ENCODE results near the gene CCDC183. TPM values are rescaled to one million over a fixed set of nuclear protein-coding genes. Genes with fewer than 3 reads are reported as not detected.
A peak's percentile ranks its signal among the peaks of the same experiment; 100 is the strongest.

Gene CCDC183
- total RNA-seq, 1 experiment from 2014 or later: 4.2 TPM

- intact Hi-C loops (cut with micrococcal nuclease; ENCODE audit: unreplicated experiment): loop anchor here (1.0 kb wide), 1 partner anchor 11 kb away; no protein-coding TSS in a partner anchor
- peaks cover 2% of the 10 kb centered on the region for H3K36me3 ChIP-seq (ENCODE audit: control insufficient read depth, insufficient read depth, low read length)
- peaks cover 54% of the 10 kb centered on the region for H3K4me1 Mint-ChIP-seq (ENCODE audit: low read depth, unreplicated experiment)
- H3K4me3 ChIP-seq (ENCODE audit: low read depth, low read length): no peak overlapping the region
- BruUV-seq (replicated peaks): no TSS peak
- peak overlapping the region; percentile 95 for H3K27ac Mint-ChIP-seq (ENCODE audit: unreplicated experiment)
- DNase-seq: no peak
- peaks cover 24% of the 10 kb centered on the region for H3K36me3 Mint-ChIP-seq (ENCODE audit: insufficient read depth, unreplicated experiment)
- ChIA-PET CTCF (interaction anchor here (0.5 to 1.4 kb wide), 5 partner anchors 11 to 270 kb away, joined by 3 to 5 read pairs (median 3); no protein-coding TSS in a partner anchor), POLR2A (interaction anchor here (0.6 to 0.9 kb wide), 2 partner anchors 48 to 255 kb away, joined by 3 to 6 read pairs; partner anchors contain the start of gene FUT7)
- H3K9me3 ChIP-seq: peaks cover 7% of the 10 kb centered on the region; the same call in 1 of the 2 replicates
- no peaks in the 10 kb centered on the region for H3K27me3 ChIP-seq (replicated peaks; ENCODE audit: control insufficient read depth, insufficient read depth, low read length)
- H3K9me3 Mint-ChIP-seq (ENCODE audit: unreplicated experiment): peaks cover 25% of the 10 kb centered on the region
- TF ChIP-seq, protein P1, sequence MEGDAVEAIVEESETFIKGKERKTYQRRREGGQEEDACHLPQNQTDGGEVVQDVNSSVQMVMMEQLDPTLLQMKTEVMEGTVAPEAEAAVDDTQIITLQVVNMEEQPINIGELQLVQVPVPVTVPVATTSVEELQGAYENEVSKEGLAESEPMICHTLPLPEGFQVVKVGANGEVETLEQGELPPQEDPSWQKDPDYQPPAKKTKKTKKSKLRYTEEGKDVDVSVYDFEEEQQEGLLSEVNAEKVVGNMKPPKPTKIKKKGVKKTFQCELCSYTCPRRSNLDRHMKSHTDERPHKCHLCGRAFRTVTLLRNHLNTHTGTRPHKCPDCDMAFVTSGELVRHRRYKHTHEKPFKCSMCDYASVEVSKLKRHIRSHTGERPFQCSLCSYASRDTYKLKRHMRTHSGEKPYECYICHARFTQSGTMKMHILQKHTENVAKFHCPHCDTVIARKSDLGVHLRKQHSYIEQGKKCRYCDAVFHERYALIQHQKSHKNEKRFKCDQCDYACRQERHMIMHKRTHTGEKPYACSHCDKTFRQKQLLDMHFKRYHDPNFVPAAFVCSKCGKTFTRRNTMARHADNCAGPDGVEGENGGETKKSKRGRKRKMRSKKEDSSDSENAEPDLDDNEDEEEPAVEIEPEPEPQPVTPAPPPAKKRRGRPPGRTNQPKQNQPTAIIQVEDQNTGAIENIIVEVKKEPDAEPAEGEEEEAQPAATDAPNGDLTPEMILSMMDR (IDR thresholded peaks at IDR 0.05; ENCODE audit: insufficient read depth in 1 of 2, low read depth in 1 of 2, low read length in 1 of 2, severe bottlenecking in 1 of 2, unreplicated experiment in 1 of 2): no peak
- peaks cover 43% of the 10 kb centered on the region for H3K4me1 ChIP-seq
- H3K27me3 Mint-ChIP-seq (ENCODE audit: insufficient read depth, unreplicated experiment): no peaks in the 10 kb centered on the region
- H3K4me3 Mint-ChIP-seq (ENCODE audit: unreplicated experiment): peak overlapping the region; percentile 65
Measured at GRCh38 chr9:136776947-136777346, 19.2 kb upstream of the CCDC183 start.

GRCh38 chr9:136777359-136777758, 18.8 kb upstream of the CCDC183 start:
- peaks cover 44% of the 10 kb centered on the region for H3K4me1 ChIP-seq
- no TSS peak for BruUV-seq (replicated peaks)
- TF ChIP-seq, protein P1 (IDR thresholded peaks at IDR 0.05; ENCODE audit: insufficient read depth in 1 of 2, low read depth in 1 of 2, low read length in 1 of 2, severe bottlenecking in 1 of 2, unreplicated experiment in 1 of 2): no peak
- H3K4me3 ChIP-seq (ENCODE audit: low read depth, low read length): no peak overlapping the region
- POLR2A ChIA-PET: interaction anchor here (0.6 to 0.9 kb wide), 2 partner anchors 49 to 89 kb away, joined by 3 read pairs; partner anchors contain the start of gene EDF1
- Mint-ChIP-seq H3K9me3 (ENCODE audit: unreplicated experiment) (peaks cover 25% of the 10 kb centered on the region), H3K36me3 (ENCODE audit: insufficient read depth, unreplicated experiment) (peaks cover 24% of the 10 kb centered on the region), H3K4me3 (ENCODE audit: unreplicated experiment) (peak overlapping the region; percentile 65), H3K27me3 (ENCODE audit: insufficient read depth, unreplicated experiment) (no peaks in the 10 kb centered on the region), H3K27ac (ENCODE audit: unreplicated experiment) (peak overlapping the region; percentile 95), H3K4me1 (ENCODE audit: low read depth, unreplicated experiment) (peaks cover 57% of the 10 kb centered on the region)
- CTCF ChIA-PET: interaction anchor here (0.5 to 1.4 kb wide), 6 partner anchors 11 to 269 kb away, joined by 3 to 5 read pairs (median 3); no protein-coding TSS in a partner anchor
- H3K9me3 ChIP-seq: peaks cover 7% of the 10 kb centered on the region; the same call in 1 of the 2 replicates
- no peaks in the 10 kb centered on the region for H3K27me3 ChIP-seq (replicated peaks; ENCODE audit: control insufficient read depth, insufficient read depth, low read length)
- peak; percentile 65 to 78 for DNase-seq
- intact Hi-C loops (cut with micrococcal nuclease; ENCODE audit: unreplicated experiment): loop anchor here (1.0 kb wide), 1 partner anchor 11 kb away; no protein-coding TSS in a partner anchor
- peaks cover 2% of the 10 kb centered on the region for H3K36me3 ChIP-seq (ENCODE audit: control insufficient read depth, insufficient read depth, low read length)

GRCh38 chr9:136779808-136780207, 16.3 kb upstream of the CCDC183 start:
- Mint-ChIP-seq H3K27me3 (ENCODE audit: insufficient read depth, unreplicated experiment) (no peaks in the 10 kb centered on the region), H3K4me1 (ENCODE audit: low read depth, unreplicated experiment) (peaks cover 61% of the 10 kb centered on the region), H3K9me3 (ENCODE audit: unreplicated experiment) (peaks cover 25% of the 10 kb centered on the region), H3K27ac (ENCODE audit: unreplicated experiment) (peak overlapping the region; percentile 95), H3K4me3 (ENCODE audit: unreplicated experiment) (peak overlapping the region; percentile 23), H3K36me3 (ENCODE audit: insufficient read depth, unreplicated experiment) (peaks cover 20% of the 10 kb centered on the region)
- Histone ChIP-seq H3K4me1 (peaks cover 58% of the 10 kb centered on the region), H3K36me3 (ENCODE audit: control insufficient read depth, insufficient read depth, low read length) (no peaks in the 10 kb centered on the region; the same call in 1 of the 2 replicates), H3K4me3 (ENCODE audit: low read depth, low read length) (no peak overlapping the region), H3K27me3 (replicated peaks; ENCODE audit: control insufficient read depth, insufficient read depth, low read length) (no peaks in the 10 kb centered on the region), H3K9me3 (no peaks in the 10 kb centered on the region)
- ChIA-PET POLR2A (no interaction called here), CTCF (interaction anchor here (0.6 to 1.8 kb wide), 4 partner anchors 10 to 51 kb away, joined by 3 to 8 read pairs (median 5); no protein-coding TSS in a partner anchor)
- BruUV-seq (replicated peaks): no TSS peak
- intact Hi-C loops (cut with micrococcal nuclease; ENCODE audit: unreplicated experiment): no loop called here
- DNase-seq: no peak
- TF ChIP-seq, protein P1 (IDR thresholded peaks at IDR 0.05; ENCODE audit: insufficient read depth in 1 of 2, low read depth in 1 of 2, low read length in 1 of 2, severe bottlenecking in 1 of 2, unreplicated experiment in 1 of 2): peak in 1 of 2 experiments; percentile 23

Data from Caco-2 (cell line).